ENCODE measurements around the gene PDE2A. TPM values are rescaled to one million over a fixed set of nuclear protein-coding genes. Genes with fewer than 3 reads are reported as not detected.
A peak's percentile ranks its signal among the peaks of the same experiment; 100 is the strongest.

Gene PDE2A
- polyA plus RNA-seq (2013): 1.8 and 2.1 TPM in 2 replicates

DNA sequence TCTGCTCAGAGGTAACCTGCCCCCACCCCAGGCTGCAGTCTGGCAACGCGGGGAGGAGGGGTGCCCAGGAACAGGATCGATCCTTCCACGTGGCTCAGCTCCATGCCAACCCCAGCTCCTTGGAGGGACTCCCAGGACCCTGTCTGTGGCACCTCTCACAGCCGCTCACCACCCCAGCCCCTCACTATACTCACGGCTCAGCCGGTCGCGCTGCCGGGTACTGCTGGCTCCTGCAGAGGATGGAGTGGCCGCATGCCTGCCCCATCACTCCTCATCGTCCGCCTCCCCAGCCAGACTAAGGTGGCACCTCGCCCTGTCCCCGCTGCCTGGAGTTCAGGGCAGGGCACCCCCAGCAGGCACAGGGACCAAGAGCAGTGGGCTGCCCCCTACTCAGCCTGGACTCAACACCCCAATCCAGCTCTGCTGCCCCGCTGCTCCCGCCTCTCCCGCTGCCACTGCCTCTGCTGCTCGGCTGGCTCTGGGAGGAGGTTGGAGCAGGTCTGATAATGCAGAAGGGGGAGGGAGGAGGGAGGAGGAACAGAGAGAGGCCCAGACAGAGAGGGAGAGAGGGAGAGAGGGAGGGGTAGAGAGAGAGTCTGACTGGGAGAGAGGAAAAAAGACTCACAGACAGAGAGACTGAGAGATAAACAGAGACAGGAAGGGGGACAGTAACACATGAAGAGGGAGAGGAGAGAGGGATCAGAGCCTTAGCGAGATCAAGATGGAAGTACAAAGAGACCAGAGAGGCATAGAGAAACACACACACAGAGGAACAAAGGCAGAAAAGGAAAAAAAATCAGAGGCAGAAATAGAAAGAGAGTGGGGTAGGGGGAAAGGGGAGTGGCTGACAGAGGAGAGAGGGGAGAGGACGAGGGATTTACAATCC lies at the start of gene PDE2A:
Gene PDE2A (minus strand): TSS at position 480 of the 886 bp plus-strand sequence. CDS start 215 bp downstream, at position 265.
- Histone ChIP-seq H2BK120ac (ENCODE audit: insufficient read depth, low read length, poor library complexity) (no peak within 1 kb of the TSS), H4K91ac (ENCODE audit: low read depth, low read length) (no peak within 1 kb of the TSS), H3K23ac (ENCODE audit: low read length) (no peak within 1 kb of the TSS), H2BK5ac (ENCODE audit: low read depth, low read length, poor library complexity) (no peak within 1 kb of the TSS), H4K8ac (ENCODE audit: low read depth, low read length) (no peak within 1 kb of the TSS), H3K4ac (ENCODE audit: low read depth, low read length) (no peak within 1 kb of the TSS), H2AFZ (ENCODE audit: insufficient read depth, low read length, poor library complexity) (no peak within 1 kb of the TSS), H3K79me2 (ENCODE audit: control insufficient read depth, insufficient read depth, low read length, poor library complexity) (no peaks in the 10 kb centered on the region), H3K9me3 (ENCODE audit: insufficient read depth, low read depth, low read length) (peaks cover 7% of the 10 kb centered on the region), H2AK5ac (ENCODE audit: low read length) (no peak within 1 kb of the TSS), H3K27me3 (ENCODE audit: insufficient read depth, low read length) (peaks cover 31% of the 10 kb centered on the region), H3K9ac (ENCODE audit: low read length) (no peak within 1 kb of the TSS), H3K36me3 (ENCODE audit: control insufficient read depth in 1 of 2, insufficient read depth in 2 of 2, low read length in 2 of 2) (no peaks in the 10 kb centered on the region), H2BK12ac (ENCODE audit: low read length) (no peak within 1 kb of the TSS), H3K18ac (ENCODE audit: low read length) (no peak within 1 kb of the TSS), H3K4me3 (ENCODE audit: low read depth, low read length) (no peak within 1 kb of the TSS), H3K27ac (ENCODE audit: low read depth, low read length) (no peak within 1 kb of the TSS), H4K12ac (ENCODE audit: low read depth, low read length) (no peak within 1 kb of the TSS), H3K4me2 (ENCODE audit: low read length) (no peak within 1 kb of the TSS), H3K14ac (ENCODE audit: low read length) (no peak within 1 kb of the TSS), H3K79me1 (ENCODE audit: low read length) (no peaks in the 10 kb centered on the region), H3K4me1 (ENCODE audit: control insufficient read depth in 1 of 2, insufficient read depth in 2 of 2, low read length in 2 of 2) (no peaks in the 10 kb centered on the region)
- WGBS (ENCODE audit: extremely low coverage, insufficient coverage, insufficient read length): no CpG with 5 or more reads among the region's 21 CpGs
- no peak for DNase-seq

DNA sequence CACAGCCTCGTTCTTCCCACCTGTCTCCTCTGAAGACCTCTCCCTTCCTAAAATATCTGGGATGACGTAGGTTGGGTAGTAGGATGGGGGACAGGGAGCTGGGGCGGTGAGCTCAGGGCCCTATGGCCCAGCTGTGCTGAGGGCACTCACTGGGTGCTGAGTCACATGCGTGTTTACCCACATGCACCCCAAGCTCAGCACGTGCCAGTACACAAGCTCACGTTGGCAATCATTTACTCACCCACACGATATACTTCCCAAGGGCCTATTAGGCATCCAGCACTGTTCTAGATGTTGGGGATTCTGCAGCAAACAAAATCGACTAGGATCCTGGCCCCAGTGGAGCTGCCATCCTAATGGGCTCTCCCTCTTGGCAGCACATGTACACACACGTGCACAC lies 49.3 kb upstream of the PDE2A start:
- H3K27ac ChIP-seq (ENCODE audit: low read depth, low read length): no peak overlapping the region
- WGBS (ENCODE audit: extremely low coverage, insufficient coverage, insufficient read length): no CpG with 5 or more reads among the region's 9 CpGs

DNA sequence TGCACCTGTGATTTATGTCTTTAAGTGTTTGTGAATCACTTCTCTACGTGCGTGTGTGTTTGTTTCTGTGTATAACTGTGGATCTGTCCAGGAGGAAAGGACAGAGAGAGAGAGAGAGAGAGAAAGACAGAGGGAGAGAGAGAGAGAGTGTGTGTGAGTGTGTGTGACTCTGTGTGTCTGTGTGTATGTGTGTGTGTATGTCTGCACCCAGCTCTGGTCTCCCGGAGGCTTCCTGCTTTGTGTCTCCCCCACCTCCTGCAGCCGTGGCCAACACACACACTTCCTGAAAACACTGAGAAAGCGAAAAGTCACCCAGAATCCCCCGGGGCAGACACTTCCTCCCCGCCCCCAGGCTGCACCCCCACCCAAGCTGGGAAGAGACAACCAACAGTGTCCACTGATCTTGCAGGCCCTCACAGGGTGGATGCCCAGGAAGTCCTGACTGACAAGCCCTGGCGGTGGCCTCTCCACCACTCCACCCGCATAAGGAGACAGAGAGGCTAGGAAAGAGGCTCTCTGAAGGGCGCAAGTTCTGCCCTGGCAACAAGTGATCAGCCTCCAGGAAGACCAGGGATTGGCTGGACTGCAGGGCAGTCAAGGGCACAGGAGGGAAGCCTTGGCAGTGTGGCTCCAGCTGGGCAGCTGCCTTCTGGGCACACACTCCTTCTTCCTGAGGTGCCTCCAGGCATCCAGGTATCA lies 48.0 kb upstream of the PDE2A start:
- Histone ChIP-seq H2BK5ac (ENCODE audit: low read depth, low read length, poor library complexity) (peak overlapping the region; percentile 37), H3K9me3 (ENCODE audit: insufficient read depth, low read depth, low read length) (no peaks in the 10 kb centered on the region), H3K4me2 (ENCODE audit: low read length) (peak overlapping the region; percentile 41), H3K27me3 (ENCODE audit: insufficient read depth, low read length) (no peaks in the 10 kb centered on the region), H4K12ac (ENCODE audit: low read depth, low read length) (no peak overlapping the region), H3K23ac (ENCODE audit: low read length) (no peak overlapping the region), H2BK12ac (ENCODE audit: low read length) (no peak overlapping the region), H3K4me3 (ENCODE audit: low read depth, low read length) (no peak overlapping the region), H3K27ac (ENCODE audit: low read depth, low read length) (peak overlapping the region; percentile 25), H3K36me3 (ENCODE audit: control insufficient read depth in 1 of 2, insufficient read depth in 2 of 2, low read length in 2 of 2) (no peaks in the 10 kb centered on the region), H3K4ac (ENCODE audit: low read depth, low read length) (no peak overlapping the region), H3K79me1 (ENCODE audit: low read length) (peaks cover 10% of the 10 kb centered on the region), H3K4me1 (ENCODE audit: control insufficient read depth in 1 of 2, insufficient read depth in 2 of 2, low read length in 2 of 2) (peaks cover 19 to 23% of the 10 kb centered on the region in 2 experiments), H2AK5ac (ENCODE audit: low read length) (no peak overlapping the region), H3K9ac (ENCODE audit: low read length) (no peak overlapping the region), H3K14ac (ENCODE audit: low read length) (peak overlapping the region; percentile 54), H2AFZ (ENCODE audit: insufficient read depth, low read length, poor library complexity) (no peak overlapping the region), H3K79me2 (ENCODE audit: control insufficient read depth, insufficient read depth, low read length, poor library complexity) (peaks cover 1% of the 10 kb centered on the region), H2BK120ac (ENCODE audit: insufficient read depth, low read length, poor library complexity) (peak overlapping the region; percentile 16), H4K8ac (ENCODE audit: low read depth, low read length) (peak overlapping the region; percentile 77), H4K91ac (ENCODE audit: low read depth, low read length) (peak overlapping the region; percentile 70), H3K18ac (ENCODE audit: low read length) (peak overlapping the region; percentile 65)
- no CpG with 5 or more reads among the region's 10 CpGs for WGBS (ENCODE audit: extremely low coverage, insufficient coverage, insufficient read length)
- DNase-seq: peak; percentile 96 to 97

More for the DNA sequence above, 49.3 kb upstream of the PDE2A start:
- Histone ChIP-seq H4K91ac (ENCODE audit: low read depth, low read length) (no peak overlapping the region), H3K4ac (ENCODE audit: low read depth, low read length) (no peak overlapping the region), H4K8ac (ENCODE audit: low read depth, low read length) (no peak overlapping the region), H3K79me1 (ENCODE audit: low read length) (peaks cover 10% of the 10 kb centered on the region), H3K27me3 (ENCODE audit: insufficient read depth, low read length) (no peaks in the 10 kb centered on the region), H3K36me3 (ENCODE audit: control insufficient read depth in 1 of 2, insufficient read depth in 2 of 2, low read length in 2 of 2) (no peaks in the 10 kb centered on the region), H3K4me1 (ENCODE audit: control insufficient read depth in 1 of 2, insufficient read depth in 2 of 2, low read length in 2 of 2) (peaks cover 19 to 23% of the 10 kb centered on the region in 2 experiments), H3K14ac (ENCODE audit: low read length) (no peak overlapping the region), H3K79me2 (ENCODE audit: control insufficient read depth, insufficient read depth, low read length, poor library complexity) (peaks cover 1% of the 10 kb centered on the region), H3K4me3 (ENCODE audit: low read depth, low read length) (peak overlapping the region; percentile 14), H3K4me2 (ENCODE audit: low read length) (no peak overlapping the region), H4K12ac (ENCODE audit: low read depth, low read length) (no peak overlapping the region), H2BK12ac (ENCODE audit: low read length) (no peak overlapping the region), H2AK5ac (ENCODE audit: low read length) (no peak overlapping the region), H3K9ac (ENCODE audit: low read length) (no peak overlapping the region), H2BK120ac (ENCODE audit: insufficient read depth, low read length, poor library complexity) (no peak overlapping the region), H2AFZ (ENCODE audit: insufficient read depth, low read length, poor library complexity) (no peak overlapping the region), H3K23ac (ENCODE audit: low read length) (no peak overlapping the region), H3K18ac (ENCODE audit: low read length) (no peak overlapping the region), H3K9me3 (ENCODE audit: insufficient read depth, low read depth, low read length) (no peaks in the 10 kb centered on the region), H2BK5ac (ENCODE audit: low read depth, low read length, poor library complexity) (no peak overlapping the region)
- no peak for DNase-seq

DNA sequence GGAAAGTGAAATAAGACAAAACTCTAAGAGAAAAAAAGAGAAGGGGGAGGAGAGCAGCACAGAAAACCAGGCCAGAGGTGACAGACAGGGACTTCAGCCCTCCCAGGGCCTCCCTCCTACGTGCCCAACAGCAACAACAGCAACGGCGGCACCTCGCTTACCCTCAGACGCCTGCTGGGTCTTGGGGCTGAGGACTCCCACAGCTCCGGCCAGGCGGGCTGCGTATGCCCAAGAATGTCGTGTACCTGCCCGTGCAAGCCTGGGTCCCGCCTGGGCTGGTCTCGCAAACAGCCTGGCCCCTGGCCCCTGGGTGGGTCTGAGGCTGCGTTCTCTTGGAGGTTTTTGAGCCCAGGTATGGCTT lies 47.4 kb upstream of the PDE2A start:
- Histone ChIP-seq H3K79me1 (ENCODE audit: low read length) (peaks cover 10% of the 10 kb centered on the region), H2AFZ (ENCODE audit: insufficient read depth, low read length, poor library complexity) (no peak overlapping the region), H3K4ac (ENCODE audit: low read depth, low read length) (peak overlapping the region; percentile 33), H4K12ac (ENCODE audit: low read depth, low read length) (peak overlapping the region; percentile 64), H2BK12ac (ENCODE audit: low read length) (no peak overlapping the region), H3K9me3 (ENCODE audit: insufficient read depth, low read depth, low read length) (no peaks in the 10 kb centered on the region), H3K18ac (ENCODE audit: low read length) (peak overlapping the region; percentile 40), H2AK5ac (ENCODE audit: low read length) (peak overlapping the region; percentile 66), H3K27ac (ENCODE audit: low read depth, low read length) (peak overlapping the region; percentile 25), H2BK5ac (ENCODE audit: low read depth, low read length, poor library complexity) (peak overlapping the region; percentile 1), H2BK120ac (ENCODE audit: insufficient read depth, low read length, poor library complexity) (peak overlapping the region; percentile 16), H4K91ac (ENCODE audit: low read depth, low read length) (peak overlapping the region; percentile 70), H3K9ac (ENCODE audit: low read length) (no peak overlapping the region), H3K36me3 (ENCODE audit: control insufficient read depth in 1 of 2, insufficient read depth in 2 of 2, low read length in 2 of 2) (no peaks in the 10 kb centered on the region), H3K23ac (ENCODE audit: low read length) (no peak overlapping the region), H3K14ac (ENCODE audit: low read length) (peak overlapping the region; percentile 54), H3K4me2 (ENCODE audit: low read length) (peak overlapping the region; percentile 41), H4K8ac (ENCODE audit: low read depth, low read length) (peak overlapping the region; percentile 77), H3K79me2 (ENCODE audit: control insufficient read depth, insufficient read depth, low read length, poor library complexity) (peaks cover 1% of the 10 kb centered on the region), H3K27me3 (ENCODE audit: insufficient read depth, low read length) (no peaks in the 10 kb centered on the region), H3K4me1 (ENCODE audit: control insufficient read depth in 1 of 2, insufficient read depth in 2 of 2, low read length in 2 of 2) (peaks cover 19 to 23% of the 10 kb centered on the region in 2 experiments), H3K4me3 (ENCODE audit: low read depth, low read length) (no peak overlapping the region)
- peak in 1 of 2 donors; percentile 44 for DNase-seq
- WGBS (ENCODE audit: extremely low coverage, insufficient coverage, insufficient read length): no CpG with 5 or more reads among the region's 13 CpGs
